K562 (cell line): ENCODE measurements around the gene DHTKD1. TPM values are rescaled to one million over a fixed set of nuclear protein-coding genes. Genes with fewer than 3 reads are reported as not detected.

Experiments
- E2F3 ChIP-seq: fragments of 250-450 bp; sonication (Bioruptor Pico); IDR thresholded peaks from 2 replicates; pipeline ENCODE4 v1.4.0; 2020; ENCODE audit warnings: mild to moderate bottlenecking
- KLF6 ChIP-seq: fragments of 250-450 bp; sonication (Bioruptor Pico); IDR thresholded peaks from 2 replicates; pipeline ENCODE4 v1.4.0; 2020; ENCODE audit warnings: mild to moderate bottlenecking, moderate library complexity, borderline replicate concordance
- PURB ChIP-seq: sonication (generic); formaldehyde crosslinking; IDR thresholded peaks from 2 replicates; pipeline ENCODE4 v1.9.0; 2021; ENCODE audit warnings: low read depth, mild to moderate bottlenecking, missing genetic modification reagents
- RAD21 ChIP-seq, 2 experiments: fragments of 250-450 bp in 1 of 2; fragments of 450-650 bp in 1 of 2; sonication (Bioruptor Pico) in 1 of 2; formaldehyde crosslinking in 1 of 2; IDR thresholded peaks in 1 of 2; conservative IDR thresholded peaks in 1 of 2; 2 replicates each; pipeline versions ENCODE4 v1.4.0 to v1.8.0; 2020 to 2022; ENCODE audit warnings: mild to moderate bottlenecking in 2 of 2, moderate library complexity in 1 of 2
- RBM25 ChIP-seq: fragments of 200-400 bp; formaldehyde crosslinking; IDR thresholded peaks from 2 replicates; pipeline ENCODE4 v1.6.1; 2018; ENCODE audit warnings: low read length, low read depth, moderate library complexity; ENCODE audit not compliant: severe bottlenecking
- SPI1 ChIP-seq: IDR thresholded peaks from 2 replicates; pipeline ENCODE4 v1.6.1; 2011; ENCODE audit warnings: low read depth, low read length, control low read depth, borderline replicate concordance
- TARDBP ChIP-seq: fragments of 450-650 bp; IDR thresholded peaks from 2 replicates; pipeline ENCODE4 v1.6.1; 2016
- TCF7L2 ChIP-seq: fragments of 150-350 bp; IDR thresholded peaks from 2 replicates; pipeline ENCODE4 v1.6.1; 2016; ENCODE audit warnings: low read depth, mild to moderate bottlenecking, low read length, moderate library complexity
- ZBTB11 ChIP-seq, 3 experiments: fragments of 200-800 bp in 1 of 3; fragments of 250-450 bp in 1 of 3; fragments of 450-650 bp in 1 of 3; sonication (Bioruptor Pico) in 1 of 3; sonication (Bioruptor generic) in 1 of 3; formaldehyde crosslinking in 1 of 3; IDR thresholded peaks; 2 replicates each; pipeline versions ENCODE4 v1.6.1 to v1.8.0; 2016 to 2022; ENCODE audit warnings: mild to moderate bottlenecking in 2 of 3, missing genetic modification characterization in 2 of 3, missing compliant biosample characterization in 1 of 3, moderate library complexity in 1 of 3
- ZBTB7A ChIP-seq: IDR thresholded peaks from 2 replicates; pipeline ENCODE4 v1.6.1; 2011; ENCODE audit warnings: low read depth, mild to moderate bottlenecking, low read length, moderate library complexity, borderline replicate concordance; ENCODE audit not compliant: control insufficient read depth
- ZNF695 ChIP-seq: fragments of 450-650 bp; formaldehyde crosslinking; IDR thresholded peaks from 2 replicates; pipeline ENCODE4 v1.4.0; 2020; ENCODE audit warnings: mild to moderate bottlenecking, moderate library complexity
- polyA plus RNA-seq, 8 experiments: library from polyadenylated mRNA; depleted of rRNA in 4 of 8; stranded (reverse) in 5 of 8; unstranded in 3 of 8; fragments of >200 nt; fragmentation: Nextera tagmentation in 2 of 8; fragmentation: Illumina TruSeq in 1 of 8; extraction: Ambion mirVana in 2 of 8; extraction: Trizol in 1 of 8; gene quantifications; 2 replicates each; pipeline versions ENCODE4 v1.2.1 to v1.2.3, GENCODE V29; 2011 to 2014; ENCODE audit warnings: inconsistent platforms in 1 of 8, missing spikeins in 1 of 8
- total RNA-seq, 7 experiments: library from RNA; depleted of rRNA in 6 of 7; stranded (reverse); fragments of >200 nt in 6 of 7; fragmentation: Illumina TruSeq in 2 of 7; extraction: Trizol in 2 of 7; gene quantifications; 2 replicates each; pipeline versions ENCODE4 v1.2.1 to v1.2.3, GENCODE V29; 2011 to 2021; ENCODE audit warnings: low replicate concordance in 1 of 7
- TF ChIP-seq, protein P1 (sequence below), 2 experiments: fragments of 450-650 bp; formaldehyde crosslinking in 1 of 2; IDR thresholded peaks; 2 replicates each; pipeline versions ENCODE4 v1.4.0 to v1.6.1; 2014 to 2020; ENCODE audit warnings: mild to moderate bottlenecking in 2 of 2, borderline replicate concordance in 1 of 2, low read depth in 1 of 2
- TF ChIP-seq, protein P2 (sequence below): sonication (generic); formaldehyde crosslinking; IDR thresholded peaks from 2 replicates; pipeline ENCODE4 v1.8.0; 2022; ENCODE audit warnings: mild to moderate bottlenecking, missing genetic modification reagents

The DHTKD1 gene
- total and polyA plus RNA-seq, 9 of the 15 experiments (the other 6 are each of a cell fraction or from before 2014, with no cell fraction given), result 3.1 to 19.7 (median 6.8) TPM

DNA sequence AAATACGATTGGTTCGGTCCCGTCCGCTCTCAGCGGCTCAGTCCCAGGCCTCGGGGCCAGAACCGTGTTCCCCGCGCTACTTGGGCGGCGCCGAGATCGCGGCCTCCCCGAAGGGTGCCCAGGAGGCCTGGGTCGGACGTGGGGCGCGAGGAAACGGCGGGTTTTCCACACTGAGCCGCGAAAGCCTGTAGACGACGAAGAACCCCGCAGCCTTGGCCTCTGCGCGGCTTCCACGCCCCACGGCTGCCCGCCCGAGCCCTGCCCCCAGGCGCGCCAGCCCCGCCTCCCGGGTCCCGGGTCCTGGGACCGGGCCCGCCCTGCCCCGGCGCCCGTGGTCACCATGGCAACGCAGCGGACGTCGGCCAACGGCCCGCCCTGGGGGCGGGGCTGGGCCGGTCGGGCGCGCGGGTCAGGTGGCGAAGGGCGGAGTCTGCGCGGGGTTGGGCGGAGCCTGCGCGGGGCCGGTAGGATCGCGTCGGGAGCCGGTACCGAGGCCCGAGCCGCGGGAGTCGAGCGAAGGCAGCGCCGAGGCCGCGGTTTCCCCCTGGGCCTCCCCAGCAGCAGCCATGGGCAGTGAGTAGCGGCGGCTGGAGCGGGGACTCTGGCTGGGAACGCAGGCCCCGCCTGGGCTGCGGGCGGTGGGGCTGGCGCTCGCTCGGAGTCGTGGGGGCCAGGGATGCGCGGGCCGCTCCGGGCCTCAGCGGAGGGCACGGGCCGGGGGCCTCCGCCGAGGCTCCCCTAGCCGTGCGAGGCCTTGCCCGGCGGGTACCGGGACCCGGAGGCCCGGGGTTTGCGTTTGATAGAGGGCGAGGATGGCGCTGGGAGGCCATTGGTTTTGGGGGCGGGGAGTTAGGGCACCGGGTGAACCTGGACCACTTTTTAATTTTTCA lies 60.7 kb downstream of the DHTKD1 start, which contains the start of gene SEC61A2 (continued):
- TF ChIP-seq, protein P1, sequence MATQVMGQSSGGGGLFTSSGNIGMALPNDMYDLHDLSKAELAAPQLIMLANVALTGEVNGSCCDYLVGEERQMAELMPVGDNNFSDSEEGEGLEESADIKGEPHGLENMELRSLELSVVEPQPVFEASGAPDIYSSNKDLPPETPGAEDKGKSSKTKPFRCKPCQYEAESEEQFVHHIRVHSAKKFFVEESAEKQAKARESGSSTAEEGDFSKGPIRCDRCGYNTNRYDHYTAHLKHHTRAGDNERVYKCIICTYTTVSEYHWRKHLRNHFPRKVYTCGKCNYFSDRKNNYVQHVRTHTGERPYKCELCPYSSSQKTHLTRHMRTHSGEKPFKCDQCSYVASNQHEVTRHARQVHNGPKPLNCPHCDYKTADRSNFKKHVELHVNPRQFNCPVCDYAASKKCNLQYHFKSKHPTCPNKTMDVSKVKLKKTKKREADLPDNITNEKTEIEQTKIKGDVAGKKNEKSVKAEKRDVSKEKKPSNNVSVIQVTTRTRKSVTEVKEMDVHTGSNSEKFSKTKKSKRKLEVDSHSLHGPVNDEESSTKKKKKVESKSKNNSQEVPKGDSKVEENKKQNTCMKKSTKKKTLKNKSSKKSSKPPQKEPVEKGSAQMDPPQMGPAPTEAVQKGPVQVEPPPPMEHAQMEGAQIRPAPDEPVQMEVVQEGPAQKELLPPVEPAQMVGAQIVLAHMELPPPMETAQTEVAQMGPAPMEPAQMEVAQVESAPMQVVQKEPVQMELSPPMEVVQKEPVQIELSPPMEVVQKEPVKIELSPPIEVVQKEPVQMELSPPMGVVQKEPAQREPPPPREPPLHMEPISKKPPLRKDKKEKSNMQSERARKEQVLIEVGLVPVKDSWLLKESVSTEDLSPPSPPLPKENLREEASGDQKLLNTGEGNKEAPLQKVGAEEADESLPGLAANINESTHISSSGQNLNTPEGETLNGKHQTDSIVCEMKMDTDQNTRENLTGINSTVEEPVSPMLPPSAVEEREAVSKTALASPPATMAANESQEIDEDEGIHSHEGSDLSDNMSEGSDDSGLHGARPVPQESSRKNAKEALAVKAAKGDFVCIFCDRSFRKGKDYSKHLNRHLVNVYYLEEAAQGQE (IDR thresholded peaks at IDR 0.05; ENCODE audit: borderline replicate concordance), result peak; percentile 25; the same call in 1 of the 2 replicates
- TF ChIP-seq, protein P1 (CRISPR knock-in tag; IDR thresholded peaks at IDR 0.05; ENCODE audit: low read depth), result 0 out of 2 replicates have a peak, but pooled peaks have one; percentile 10
- TF ChIP-seq, protein P2, sequence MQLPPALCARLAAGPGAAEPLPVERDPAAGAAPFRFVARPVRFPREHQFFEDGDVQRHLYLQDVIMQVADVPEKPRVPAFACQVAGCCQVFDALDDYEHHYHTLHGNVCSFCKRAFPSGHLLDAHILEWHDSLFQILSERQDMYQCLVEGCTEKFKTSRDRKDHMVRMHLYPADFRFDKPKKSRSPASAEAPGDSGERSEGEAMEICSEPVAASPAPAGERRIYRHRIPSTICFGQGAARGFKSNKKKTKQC (CRISPR knock-in tag), result no peak
- peak; percentile 52 for TF ChIP-seq RBM25
- no peak for TF ChIP-seq PURB (CRISPR knock-in tag)
- no peak for TF ChIP-seq SPI1
- TF ChIP-seq ZBTB7A, result no peak
- TF ChIP-seq KLF6, result no peak
- no peak for TF ChIP-seq ZNF695 (CRISPR knock-in tag)
- no peak for TF ChIP-seq E2F3 (CRISPR knock-in tag)
- peak; percentile 49 for TF ChIP-seq TARDBP
- TF ChIP-seq RAD21 (CRISPR knock-in tag; conservative IDR thresholded peaks at IDR 0.05 in 1 of 2, IDR thresholded peaks at IDR 0.05 in 1 of 2), result no peak
- no peak for TF ChIP-seq ZBTB11 (CRISPR knock-in tag; IDR thresholded peaks at IDR 0.05)
- TF ChIP-seq TCF7L2, result no peak
